OCI-LY1 (cell line): ENCODE data around the gene LIN7B.
"Not testable (repeated sequence)": the region's sequence is repeated elsewhere in the genome, so short reads cannot be mapped to it uniquely, and the experiment has no call there.

Experiments
- H2AFZ ChIP-seq: fragments of 200-600 bp; sonication (generic), shearing (Covaris generic); 2 replicates; pipeline ENCODE4 v1.6.0; 2014; ENCODE audit warnings: antibody characterized with exemption, mild to moderate bottlenecking, low read length
- H3F3A ChIP-seq: fragments of 200-600 bp; sonication (generic), shearing (Covaris generic); 2 replicates; pipeline ENCODE4 v1.6.0; 2014; ENCODE audit warnings: mild to moderate bottlenecking, antibody characterized with exemption, low read length, moderate library complexity; ENCODE audit not compliant: insufficient read depth
- H3K27ac ChIP-seq: fragments of 200-600 bp; sonication (generic); 2 replicates; pipeline ENCODE4 v1.5.1; 2014; ENCODE audit warnings: low read length, mixed run types, mild to moderate bottlenecking, low read depth; ENCODE audit not compliant: poor library complexity, severe bottlenecking
- H3K27me3 ChIP-seq: fragments of 200-600 bp; sonication (generic); 2 replicates; pipeline ENCODE4 v1.6.0; 2014; ENCODE audit warnings: antibody characterized with exemption, mild to moderate bottlenecking, low read length, moderate library complexity; ENCODE audit not compliant: insufficient read depth
- H3K36me3 ChIP-seq: fragments of 200-600 bp; sonication (generic); 2 replicates; pipeline ENCODE4 v1.6.1; 2014; ENCODE audit warnings: mild to moderate bottlenecking, antibody characterized with exemption, low read length, moderate library complexity, mixed read lengths; ENCODE audit not compliant: insufficient read depth
- H3K4me1 ChIP-seq: fragments of 200-600 bp; sonication (generic); 2 replicates; pipeline ENCODE4 v1.5.1; 2014; ENCODE audit warnings: mild to moderate bottlenecking, low read length, moderate library complexity; ENCODE audit not compliant: insufficient read depth, severe bottlenecking
- H3K4me2 ChIP-seq: fragments of 200-600 bp; sonication (generic), shearing (Covaris generic); 2 replicates; pipeline ENCODE4 v1.6.1; 2014; ENCODE audit warnings: low read length
- H3K4me3 ChIP-seq: fragments of 200-600 bp; sonication (generic); 2 replicates; pipeline ENCODE4 v1.5.1; 2014; ENCODE audit warnings: low read length, low read depth, mild to moderate bottlenecking, mixed read lengths; ENCODE audit not compliant: poor library complexity, severe bottlenecking
- H3K79me2 ChIP-seq: fragments of 200-600 bp; shearing (Covaris generic); 2 replicates; pipeline ENCODE4 v1.6.1; 2016; ENCODE audit warnings: mixed run types, low read length, mixed read lengths; ENCODE audit not compliant: insufficient read depth
- H3K9ac ChIP-seq: fragments of 200-600 bp; sonication (generic), shearing (Covaris generic); 2 replicates; pipeline ENCODE4 v1.6.1; 2014; ENCODE audit warnings: mild to moderate bottlenecking, low read length, mixed read lengths
- H3K9me2 ChIP-seq: fragments of 200-600 bp; sonication (generic), shearing (Covaris generic); 2 replicates; pipeline ENCODE4 v1.6.1; 2014; ENCODE audit warnings: low read depth, mild to moderate bottlenecking, low read length, mixed read lengths
- H3K9me3 ChIP-seq: fragments of 200-600 bp; shearing (Covaris generic); 2 replicates; pipeline ENCODE4 v1.6.1; 2014; ENCODE audit warnings: low read length, mixed read lengths
- H4K20me1 ChIP-seq: fragments of 200-600 bp; sonication (generic), shearing (Covaris generic); 2 replicates; pipeline ENCODE4 v1.6.0; 2016; ENCODE audit warnings: mild to moderate bottlenecking, low read length; ENCODE audit not compliant: insufficient read depth
- CTCF ChIP-seq: fragments of 200-600 bp; sonication (generic), shearing (Covaris generic); IDR thresholded peaks from 2 replicates; pipeline ENCODE4 v1.5.1; 2017; ENCODE audit warnings: mild to moderate bottlenecking, antibody characterized with exemption, low read length, moderate library complexity, mixed read lengths
- EZH2 ChIP-seq: fragments of 200-600 bp; sonication (generic), shearing (Covaris generic); IDR thresholded peaks from 2 replicates; pipeline ENCODE4 v1.8.0; 2017; ENCODE audit warnings: borderline replicate concordance, mixed run types, mild to moderate bottlenecking, antibody characterized with exemption, low read length, moderate library complexity, mixed read lengths

LIN7B gene

GRCh38 chr19:49120868-49121267, 6.7 kb downstream of the LIN7B start:
- no peaks in the 10 kb centered on the region for H3K9me2 ChIP-seq
- no peak overlapping the region for H3K4me3 ChIP-seq
- H3K4me1 ChIP-seq: peaks cover 19% of the 10 kb centered on the region
- H3K9me3 ChIP-seq: no peaks in the 10 kb centered on the region
- H2AFZ ChIP-seq: no peak overlapping the region
- no peak for TF ChIP-seq EZH2
- no peak for TF ChIP-seq CTCF
- H4K20me1 ChIP-seq: no peaks in the 10 kb centered on the region
- no peak overlapping the region for H3K9ac ChIP-seq
- H3F3A ChIP-seq: peaks cover 5% of the 10 kb centered on the region; the same call in 1 of the 2 replicates
- no peaks in the 10 kb centered on the region for H3K79me2 ChIP-seq
- no peak overlapping the region for H3K27ac ChIP-seq
- no peak overlapping the region for H3K4me2 ChIP-seq
- H3K27me3 ChIP-seq: 0 out of 2 replicates have a peak, but pooled peaks cover 7% of the 10 kb centered on the region
- no peaks in the 10 kb centered on the region for H3K36me3 ChIP-seq

- not testable (repeated sequence) for H3K9me3 ChIP-seq, H3K27ac ChIP-seq, H3K4me2 ChIP-seq, H2AFZ ChIP-seq, H3K79me2 ChIP-seq, H4K20me1 ChIP-seq, H3F3A ChIP-seq, H3K9ac ChIP-seq, H3K27me3 ChIP-seq, H3K9me2 ChIP-seq, H3K36me3 ChIP-seq, H3K4me3 ChIP-seq
- peaks cover 19% of the 10 kb centered on the region for H3K4me1 ChIP-seq
Measured at GRCh38 chr19:49121841-49122240, 7.7 kb downstream of the LIN7B start.

DNA sequence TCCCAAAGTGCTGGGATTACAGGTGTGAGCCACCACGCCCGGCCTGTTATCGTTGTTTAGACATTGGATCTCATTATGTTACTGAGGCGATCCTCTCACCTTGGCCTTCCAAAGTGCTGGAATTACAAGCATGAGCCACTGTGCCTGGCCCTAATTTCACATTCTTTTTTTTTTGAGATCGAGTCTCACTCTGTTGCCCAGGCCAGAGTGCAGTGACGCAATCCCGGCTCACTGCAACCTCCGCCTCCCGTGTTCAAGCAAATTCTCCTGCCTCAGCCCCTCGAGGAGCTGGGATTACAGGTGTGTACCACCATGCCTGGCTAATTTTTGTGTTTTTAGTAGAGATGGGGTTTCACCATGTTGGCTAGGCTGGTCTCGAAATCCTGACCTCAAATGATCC, 9.1 kb downstream of the LIN7B start:
- H3K27ac ChIP-seq: not testable (repeated sequence)

DNA sequence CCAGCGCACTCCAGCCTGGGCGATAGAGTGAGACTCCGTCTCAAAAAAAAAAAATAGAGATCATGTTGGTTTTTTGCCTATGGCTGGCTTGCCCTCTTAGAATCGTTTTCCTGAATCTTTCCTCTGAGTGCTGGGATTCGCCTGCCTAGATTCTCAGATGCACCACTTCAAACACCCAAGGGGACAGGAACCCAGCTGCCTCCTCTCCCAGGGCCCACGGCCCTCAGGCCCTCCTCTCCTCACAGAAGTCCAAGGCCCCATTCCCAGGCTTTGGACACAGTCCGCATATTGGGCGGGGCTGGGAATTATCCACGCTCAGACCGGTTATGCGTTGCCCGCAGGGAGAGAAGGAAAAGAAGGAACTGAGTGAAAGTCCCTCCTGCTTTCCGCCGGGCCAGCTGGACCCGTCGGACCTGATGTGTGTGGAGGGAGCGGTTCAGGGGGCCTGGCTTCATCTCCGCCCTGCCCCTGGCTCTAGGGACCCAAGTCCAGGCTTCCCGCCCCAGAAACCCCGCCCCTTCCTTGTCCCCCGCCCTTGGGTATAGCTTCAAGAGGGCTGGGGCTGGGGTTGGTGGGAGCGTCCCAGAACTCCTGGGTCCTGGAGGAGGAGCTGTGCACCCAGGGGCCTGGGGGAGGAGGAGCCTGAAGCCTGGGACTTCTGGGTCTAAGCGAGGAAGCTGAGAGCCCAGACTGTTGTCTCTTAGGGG, 11.0 kb downstream of the LIN7B start:
- H3K4me3 ChIP-seq: no peak overlapping the region
- TF ChIP-seq EZH2 (no peak), CTCF (no peak)
- H3K36me3 ChIP-seq: peaks cover 1% of the 10 kb centered on the region; the same call in 1 of the 2 replicates

More for the DNA sequence above, 9.1 kb downstream of the LIN7B start:
- not testable (repeated sequence) for H3K4me2 ChIP-seq, H3K79me2 ChIP-seq, H2AFZ ChIP-seq, H3K27me3 ChIP-seq, H3K9me3 ChIP-seq, H3K9me2 ChIP-seq, H4K20me1 ChIP-seq, H3K9ac ChIP-seq, H3K4me3 ChIP-seq, H3K36me3 ChIP-seq, H3F3A ChIP-seq
- peaks cover 18% of the 10 kb centered on the region for H3K4me1 ChIP-seq

More for the DNA sequence above, 11.0 kb downstream of the LIN7B start:
- Histone ChIP-seq H2AFZ (no peak overlapping the region), H3K79me2 (no peaks in the 10 kb centered on the region), H3F3A (peaks cover 5% of the 10 kb centered on the region; the same call in 1 of the 2 replicates), H3K27ac (no peak overlapping the region), H3K27me3 (0 out of 2 replicates have a peak, but pooled peaks cover 1% of the 10 kb centered on the region), H3K4me2 (no peak overlapping the region), H3K4me1 (peaks cover 15% of the 10 kb centered on the region), H4K20me1 (no peaks in the 10 kb centered on the region), H3K9me2 (no peaks in the 10 kb centered on the region), H3K9me3 (no peaks in the 10 kb centered on the region), H3K9ac (no peak overlapping the region)
